HG02798 (cell line): ENCODE data around the gene SMIM20.
"Not testable (repeated sequence)": the region's sequence is repeated elsewhere in the genome, so short reads cannot be mapped to it uniquely, and the experiment has no call there.

ENCODE experiments used
- ATAC-seq: cut with Tn5 transposase; IDR thresholded peaks from one replicate; pipeline ENCODE4 v1.9.1; 2021; ENCODE audit warnings: mild to moderate bottlenecking; ENCODE audit not compliant: unreplicated experiment, poor library complexity

SMIM20 gene

GRCh38 chr4:25913851-25914669, at the start of gene SMIM20:
SMIM20 (plus strand) TSS chr4:25914220; CDS start chr4:25914314, 94 bp downstream.
- ATAC-seq: peak; percentile 94

GRCh38 chr4:25865586-25865985, 48.4 kb upstream of the SMIM20 start:
- no peak for ATAC-seq

GRCh38 chr4:25866401-25866800, 47.6 kb upstream of the SMIM20 start:
- not testable (repeated sequence) for ATAC-seq

- no peak for ATAC-seq
These were observed 46.2 kb upstream of the SMIM20 start for GRCh38 chr4:25867781-25868294.

GRCh38 chr4:25870081-25870480, 43.9 kb upstream of the SMIM20 start:
- peak; percentile 65 for ATAC-seq

- no peak for ATAC-seq
These were observed 41.0 kb upstream of the SMIM20 start for GRCh38 chr4:25872851-25873631.

- no peak for ATAC-seq
These were observed 40.3 kb upstream of the SMIM20 start for GRCh38 chr4:25873632-25874129.

GRCh38 chr4:25874655-25875054, 39.4 kb upstream of the SMIM20 start:
- ATAC-seq: peak; percentile 48

- ATAC-seq: peak; percentile 67
These were observed 38.7 kb upstream of the SMIM20 start for GRCh38 chr4:25875281-25875745.

GRCh38 chr4:25878676-25879075, 35.3 kb upstream of the SMIM20 start:
- ATAC-seq: no peak

- no peak for ATAC-seq
These were observed 34.9 kb upstream of the SMIM20 start for GRCh38 chr4:25879091-25879584.

- no peak for ATAC-seq
These were observed 34.4 kb upstream of the SMIM20 start for GRCh38 chr4:25879587-25879986.

GRCh38 chr4:25879991-25880651, 33.9 kb upstream of the SMIM20 start:
- peak; percentile 52 for ATAC-seq

GRCh38 chr4:25881193-25881592, 32.8 kb upstream of the SMIM20 start:
- ATAC-seq: no peak

- no peak for ATAC-seq
These were observed 31.8 kb upstream of the SMIM20 start for GRCh38 chr4:25882226-25882625.

GRCh38 chr4:25883565-25883964, 30.5 kb upstream of the SMIM20 start:
- ATAC-seq: no peak

- no peak for ATAC-seq
These were observed 29.8 kb upstream of the SMIM20 start for GRCh38 chr4:25884031-25884782.

- ATAC-seq: no peak
These were observed 25.2 kb upstream of the SMIM20 start for GRCh38 chr4:25888781-25889180.
